HG02759 (cell line): ENCODE results near the gene PPDPF.

ENCODE experiments used
- ATAC-seq: cut with Tn5 transposase; IDR thresholded peaks from one replicate; pipeline ENCODE4 v1.9.1; 2021; ENCODE audit warnings: mild to moderate bottlenecking, moderate library complexity; ENCODE audit not compliant: unreplicated experiment

PPDPF gene

GRCh38 chr20:63536241-63536977, 15.8 kb downstream of the PPDPF start:
- no peak for ATAC-seq

GRCh38 chr20:63536997-63537524, 16.5 kb downstream of the PPDPF start, which contains the start of gene PTK6:
PTK6 (minus strand) TSS chr20:63537376; CDS start chr20:63537314, 62 bp downstream.
- ATAC-seq = peak; percentile 12

GRCh38 chr20:63537525-63538203, 17.1 kb downstream of the PPDPF start:
- peak; percentile 88 for ATAC-seq

GRCh38 chr20:63538204-63539091, 17.9 kb downstream of the PPDPF start:
- ATAC-seq = no peak

GRCh38 chr20:63539092-63539430, 18.5 kb downstream of the PPDPF start:
- no peak for ATAC-seq

GRCh38 chr20:63539441-63540370, 19.1 kb downstream of the PPDPF start:
- ATAC-seq = no peak

GRCh38 chr20:63540417-63541186, 20.0 kb downstream of the PPDPF start:
- ATAC-seq = no peak

- ATAC-seq = no peak
These were observed 20.8 kb downstream of the PPDPF start for GRCh38 chr20:63541371-63541770.

GRCh38 chr20:63542031-63542559, 21.5 kb downstream of the PPDPF start:
- no peak for ATAC-seq

- no peak for ATAC-seq
These were observed 22.1 kb downstream of the PPDPF start for GRCh38 chr20:63542696-63543095.

- no peak for ATAC-seq
These were observed 22.6 kb downstream of the PPDPF start for GRCh38 chr20:63543131-63543530.

- no peak for ATAC-seq
These were observed 23.2 kb downstream of the PPDPF start for GRCh38 chr20:63543733-63544132.

- no peak for ATAC-seq
These were observed 23.8 kb downstream of the PPDPF start for GRCh38 chr20:63544241-63544957.

GRCh38 chr20:63544958-63545516, 24.5 kb downstream of the PPDPF start:
- ATAC-seq = no peak

- ATAC-seq = no peak
These were observed 25.2 kb downstream of the PPDPF start for GRCh38 chr20:63545814-63546213.

- ATAC-seq = no peak
These were observed 25.8 kb downstream of the PPDPF start for GRCh38 chr20:63546256-63546955.

GRCh38 chr20:63546956-63547724, 26.6 kb downstream of the PPDPF start:
- no peak for ATAC-seq
